Karpas-422 (cell line): ENCODE results near the gene DNAH11. TPM values are rescaled to one million over a fixed set of nuclear protein-coding genes. Genes with fewer than 3 reads are reported as not detected.

ENCODE experiments used
- DNase-seq: peaks from one replicate; pipeline ENCODE4 v3.0.0-alpha.2; 2015
- H2AFZ ChIP-seq: fragments of 200-600 bp; sonication (generic); 2 replicates; pipeline ENCODE4 v1.6.1; 2014; ENCODE audit warnings: antibody characterized with exemption, low read length, mixed read lengths
- H3K27ac ChIP-seq: fragments of 200-600 bp; sonication (generic); 2 replicates; pipeline ENCODE4 v1.5.1; 2014; ENCODE audit warnings: mild to moderate bottlenecking, low read length, moderate library complexity
- H3K27me3 ChIP-seq: fragments of 200-600 bp; sonication (generic); 2 replicates; pipeline ENCODE4 v1.6.1; 2014; ENCODE audit warnings: low read length, mixed read lengths
- H3K36me3 ChIP-seq: fragments of 200-600 bp; sonication (generic); 2 replicates; pipeline ENCODE4 v1.6.1; 2014; ENCODE audit warnings: low read length, mixed read lengths; ENCODE audit not compliant: insufficient read depth
- H3K4me1 ChIP-seq: fragments of 200-600 bp; sonication (generic); 2 replicates; pipeline ENCODE4 v1.6.1; 2014; ENCODE audit warnings: mild to moderate bottlenecking, low read length, mixed read lengths
- H3K4me2 ChIP-seq: fragments of 200-600 bp; sonication (generic); 2 replicates; pipeline ENCODE4 v1.6.1; 2014; ENCODE audit warnings: low read length, low read depth, mild to moderate bottlenecking; ENCODE audit not compliant: poor library complexity, severe bottlenecking
- H3K4me3 ChIP-seq: fragments of 200-600 bp; sonication (generic); 2 replicates; pipeline ENCODE4 v1.5.1; 2014; ENCODE audit warnings: mild to moderate bottlenecking, antibody characterized with exemption, low read length, mixed read lengths
- H3K79me2 ChIP-seq: fragments of 200-600 bp; sonication (generic); 2 replicates; pipeline ENCODE4 v1.6.1; 2014; ENCODE audit warnings: mild to moderate bottlenecking, low read length, mixed read lengths
- H3K9ac ChIP-seq: fragments of 200-600 bp; sonication (generic); 2 replicates; pipeline ENCODE4 v1.6.0; 2014; ENCODE audit warnings: low read length
- H3K9me2 ChIP-seq: fragments of 200-600 bp; sonication (generic), shearing (Covaris generic); replicated peaks from 2 replicates; pipeline ENCODE4 v1.6.0; 2014; ENCODE audit warnings: mild to moderate bottlenecking, low read length, moderate library complexity; ENCODE audit not compliant: insufficient read depth
- H3K9me3 ChIP-seq: fragments of 300-700, 200-600 bp; sonication (generic); 2 replicates; pipeline ENCODE4 v1.6.1; 2014; ENCODE audit warnings: low read length, mixed read lengths
- H4K20me1 ChIP-seq: fragments of 200-600 bp; sonication (generic); 2 replicates; pipeline ENCODE4 v1.6.1; 2014; ENCODE audit warnings: mild to moderate bottlenecking, antibody characterized with exemption, low read length, low read depth; ENCODE audit not compliant: insufficient read depth
- total RNA-seq: library from RNA; depleted of rRNA; stranded (reverse); fragments of >200 nt; shearing (Covaris generic); gene quantifications from 2 replicates; pipeline ENCODE4 v1.2.3, GENCODE V29; 2014; ENCODE audit warnings: low replicate concordance

Gene DNAH11
- total RNA-seq, 1 experiment from 2014 or later: 0.04 TPM

DNA sequence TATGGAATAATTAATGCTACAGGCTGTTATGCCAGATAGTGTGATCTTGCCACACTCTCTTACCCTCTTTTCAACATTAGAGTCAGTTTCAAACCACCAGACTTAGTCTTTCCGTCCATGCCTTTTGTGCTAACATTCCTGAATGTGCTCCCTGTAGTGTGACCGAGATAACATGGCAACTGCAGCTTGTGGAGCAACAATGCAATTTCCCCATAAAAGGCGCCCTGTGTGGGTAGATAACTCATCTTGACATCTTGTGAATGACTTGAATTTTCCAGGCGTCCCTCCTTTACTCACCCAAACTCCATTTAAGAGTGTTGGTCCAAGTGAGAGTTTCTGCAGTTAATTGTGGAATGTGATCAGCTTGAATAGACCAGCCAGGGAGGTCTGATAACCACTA, 99.6 kb downstream of the DNAH11 start:
- H3K4me3 ChIP-seq: no peak overlapping the region
- H4K20me1 ChIP-seq: no peaks in the 10 kb centered on the region
- no peaks in the 10 kb centered on the region for H3K9me3 ChIP-seq
- no peak for DNase-seq
- H3K9ac ChIP-seq: no peak overlapping the region
- H3K79me2 ChIP-seq: no peaks in the 10 kb centered on the region
- no peak overlapping the region for H2AFZ ChIP-seq
- no peaks in the 10 kb centered on the region for H3K4me1 ChIP-seq
- no peak overlapping the region for H3K27ac ChIP-seq
- H3K36me3 ChIP-seq: no peaks in the 10 kb centered on the region
- H3K9me2 ChIP-seq: no peaks in the 10 kb centered on the region
- H3K27me3 ChIP-seq: no peaks in the 10 kb centered on the region
- H3K4me2 ChIP-seq: no peak overlapping the region

DNA sequence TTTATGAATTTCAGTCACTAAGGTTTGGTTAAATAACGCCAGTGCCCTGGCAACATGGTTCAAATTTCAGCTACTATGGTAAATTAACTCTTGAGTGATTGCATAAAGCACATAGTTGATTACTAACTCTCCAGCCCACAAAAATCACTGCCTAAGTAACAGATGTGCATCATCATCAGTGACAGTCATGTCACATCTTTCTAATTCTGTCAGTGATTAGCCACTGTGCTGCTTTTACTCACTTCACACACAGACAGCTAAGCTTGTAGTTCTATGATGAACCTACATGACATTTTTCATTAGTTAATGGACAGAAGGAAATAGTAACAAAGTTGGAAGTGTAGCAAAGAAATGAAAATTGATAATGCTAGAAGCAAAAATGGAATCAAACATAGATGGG, 108.9 kb downstream of the DNAH11 start:
- no peak overlapping the region for H3K4me3 ChIP-seq
- no peak overlapping the region for H3K27ac ChIP-seq
- H3K9me3 ChIP-seq: no peaks in the 10 kb centered on the region
- no peaks in the 10 kb centered on the region for H3K79me2 ChIP-seq
- DNase-seq: no peak
- no peaks in the 10 kb centered on the region for H4K20me1 ChIP-seq
- H3K9ac ChIP-seq: no peak overlapping the region
- H3K27me3 ChIP-seq: no peaks in the 10 kb centered on the region
- H3K4me2 ChIP-seq: no peak overlapping the region
- H3K36me3 ChIP-seq: no peaks in the 10 kb centered on the region
- H3K4me1 ChIP-seq: no peaks in the 10 kb centered on the region
- no peaks in the 10 kb centered on the region for H3K9me2 ChIP-seq
- H2AFZ ChIP-seq: no peak overlapping the region

DNA sequence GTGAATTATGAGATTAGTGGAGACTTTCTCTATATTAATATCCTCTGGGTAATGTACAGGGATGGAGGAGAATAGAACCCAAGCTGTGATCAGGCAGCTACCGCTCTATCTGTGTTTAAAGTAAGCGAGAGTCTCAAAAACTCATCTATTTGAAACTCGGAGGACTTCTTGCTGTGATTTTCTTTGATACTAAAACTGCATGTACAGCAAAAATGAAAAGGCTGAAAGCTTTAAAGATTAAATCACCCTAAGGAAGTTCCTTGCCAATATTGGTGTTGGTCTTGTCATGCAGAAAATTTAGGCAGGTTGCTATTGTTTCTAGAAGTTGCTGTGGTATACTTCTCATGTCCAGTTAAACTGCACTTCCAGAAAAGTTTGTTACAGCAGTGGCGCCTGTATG, 110.8 kb downstream of the DNAH11 start:
- Histone ChIP-seq H3K4me1 (no peaks in the 10 kb centered on the region), H3K36me3 (no peaks in the 10 kb centered on the region), H3K9ac (no peak overlapping the region), H3K27me3 (no peaks in the 10 kb centered on the region), H3K9me2 (no peaks in the 10 kb centered on the region), H3K79me2 (no peaks in the 10 kb centered on the region), H3K4me3 (no peak overlapping the region), H3K4me2 (no peak overlapping the region), H3K27ac (no peak overlapping the region), H3K9me3 (no peaks in the 10 kb centered on the region), H4K20me1 (no peaks in the 10 kb centered on the region), H2AFZ (no peak overlapping the region)
- peak; percentile 32 for DNase-seq

DNA sequence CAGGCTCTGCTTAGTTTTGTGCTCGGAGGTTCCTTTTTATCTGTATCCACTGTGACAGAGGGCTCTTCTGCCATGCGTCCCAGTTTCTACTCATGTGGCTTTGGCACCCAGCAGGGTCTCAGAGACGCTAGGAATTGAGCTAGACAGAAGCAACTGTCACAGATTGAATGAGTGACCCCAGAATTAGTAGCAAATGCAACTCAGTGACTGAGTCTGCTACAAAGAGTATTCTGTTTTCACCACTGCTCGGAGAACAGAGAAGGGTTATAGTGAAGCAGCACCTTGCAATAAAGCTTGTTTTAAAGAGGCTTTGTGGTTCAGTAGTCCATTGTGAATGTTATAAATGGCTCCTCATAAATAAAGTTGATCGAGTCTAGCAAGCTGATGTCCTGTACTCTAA, 113.2 kb downstream of the DNAH11 start:
- H3K4me1 ChIP-seq: no peaks in the 10 kb centered on the region
- no peak overlapping the region for H3K4me2 ChIP-seq
- H3K4me3 ChIP-seq: no peak overlapping the region
- no peaks in the 10 kb centered on the region for H3K9me3 ChIP-seq
- no peaks in the 10 kb centered on the region for H3K27me3 ChIP-seq
- no peak overlapping the region for H3K27ac ChIP-seq
- no peaks in the 10 kb centered on the region for H3K36me3 ChIP-seq
- DNase-seq: no peak
- H3K9me2 ChIP-seq: no peaks in the 10 kb centered on the region
- no peak overlapping the region for H2AFZ ChIP-seq
- H3K79me2 ChIP-seq: no peaks in the 10 kb centered on the region
- H3K9ac ChIP-seq: no peak overlapping the region
- H4K20me1 ChIP-seq: no peaks in the 10 kb centered on the region

DNA sequence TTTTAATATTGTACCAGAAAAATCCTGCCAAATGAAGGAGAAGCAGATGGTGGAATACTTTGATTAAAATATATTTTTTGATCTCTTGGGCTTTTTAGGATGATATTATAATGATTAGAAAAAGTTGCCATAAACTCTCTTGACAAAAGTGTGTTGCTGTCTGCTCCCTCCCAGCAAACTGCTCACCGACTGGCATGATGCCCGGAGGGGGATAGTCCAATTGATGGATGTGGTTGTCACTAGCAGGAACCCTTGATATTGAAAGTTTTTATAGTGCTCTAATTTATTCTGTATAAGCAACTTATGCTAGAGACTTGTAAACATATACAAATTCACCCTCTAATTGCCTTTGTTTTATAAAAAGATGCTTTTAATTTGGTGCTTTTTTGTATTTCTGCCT, 114.0 kb downstream of the DNAH11 start:
- H3K79me2 ChIP-seq: no peaks in the 10 kb centered on the region
- no peak overlapping the region for H2AFZ ChIP-seq
- no peaks in the 10 kb centered on the region for H3K27me3 ChIP-seq
- no peak for DNase-seq
- H3K9me3 ChIP-seq: no peaks in the 10 kb centered on the region
- H3K4me2 ChIP-seq: no peak overlapping the region
- H3K4me1 ChIP-seq: no peaks in the 10 kb centered on the region
- H3K4me3 ChIP-seq: no peak overlapping the region
- no peak overlapping the region for H3K27ac ChIP-seq
- no peak overlapping the region for H3K9ac ChIP-seq
- no peaks in the 10 kb centered on the region for H3K9me2 ChIP-seq
- H3K36me3 ChIP-seq: no peaks in the 10 kb centered on the region
- no peaks in the 10 kb centered on the region for H4K20me1 ChIP-seq

DNA sequence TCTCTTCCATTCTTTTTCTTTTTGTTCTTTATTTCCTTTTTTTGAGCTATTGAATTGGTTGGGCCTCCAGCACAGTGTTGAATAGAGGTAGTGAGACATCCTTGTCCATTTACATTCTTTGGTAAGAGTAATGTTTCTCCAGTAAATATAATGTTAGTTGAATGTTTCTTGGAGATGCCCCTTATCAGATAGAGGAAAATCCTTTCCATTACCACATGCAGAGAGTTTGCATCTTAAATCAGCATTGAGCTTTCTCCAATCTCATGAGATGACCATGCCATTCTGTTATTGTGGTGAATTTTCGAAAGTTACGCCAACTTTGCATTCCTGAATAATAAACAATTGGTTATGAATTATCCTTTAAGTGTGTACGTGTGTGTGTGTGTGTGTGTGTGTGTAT, 127.7 kb downstream of the DNAH11 start:
- Histone ChIP-seq H3K4me1 (no peaks in the 10 kb centered on the region), H3K79me2 (no peaks in the 10 kb centered on the region), H3K27ac (no peak overlapping the region), H3K4me2 (no peak overlapping the region), H3K36me3 (no peaks in the 10 kb centered on the region), H4K20me1 (no peaks in the 10 kb centered on the region), H3K4me3 (no peak overlapping the region), H3K9me2 (no peaks in the 10 kb centered on the region), H3K9ac (no peak overlapping the region), H2AFZ (no peak overlapping the region), H3K27me3 (no peaks in the 10 kb centered on the region), H3K9me3 (no peaks in the 10 kb centered on the region)
- no peak for DNase-seq

DNA sequence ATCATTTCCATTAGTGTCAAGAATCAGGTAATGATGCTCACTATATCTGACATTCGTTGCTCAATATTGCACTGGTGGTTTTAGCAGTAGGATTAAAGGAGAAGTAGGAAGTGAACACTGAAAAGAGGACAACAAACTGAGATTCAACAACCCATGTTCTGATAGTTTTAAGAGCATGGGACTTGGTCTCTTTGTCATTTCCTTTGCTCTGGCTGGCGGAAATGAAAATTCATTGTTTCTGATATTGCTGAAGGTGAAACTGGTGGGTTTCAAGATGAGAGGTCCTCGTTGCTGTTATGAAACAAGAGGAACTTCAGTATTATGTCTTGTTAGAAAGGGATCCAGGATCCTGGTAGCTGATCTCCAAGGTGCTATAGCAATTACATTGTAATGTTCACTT, 129.0 kb downstream of the DNAH11 start:
- Histone ChIP-seq H3K9ac (no peak overlapping the region), H3K4me2 (no peak overlapping the region), H2AFZ (no peak overlapping the region), H3K27me3 (no peaks in the 10 kb centered on the region), H4K20me1 (no peaks in the 10 kb centered on the region), H3K27ac (no peak overlapping the region), H3K9me2 (no peaks in the 10 kb centered on the region), H3K79me2 (no peaks in the 10 kb centered on the region), H3K9me3 (no peaks in the 10 kb centered on the region), H3K36me3 (no peaks in the 10 kb centered on the region), H3K4me3 (no peak overlapping the region), H3K4me1 (no peaks in the 10 kb centered on the region)
- DNase-seq: peak; percentile 26

DNA sequence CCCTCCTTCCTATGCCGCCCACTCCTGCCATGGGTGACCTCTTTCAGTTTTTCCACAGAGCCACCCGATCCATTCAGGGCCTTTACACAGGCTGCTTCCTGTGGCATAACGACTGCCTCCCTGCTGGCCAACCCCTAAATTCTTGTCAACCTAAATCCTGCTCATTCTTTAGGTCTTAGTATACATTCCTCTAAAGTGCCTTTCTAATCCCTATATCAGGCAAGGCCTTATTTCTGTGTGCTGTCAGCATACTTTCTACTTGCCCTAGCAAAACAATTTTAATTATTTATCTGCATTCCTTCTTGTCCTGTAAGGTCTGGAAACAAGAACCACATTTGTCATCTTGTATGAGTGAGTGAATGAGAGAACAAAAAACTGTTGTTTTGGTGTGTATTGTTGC, 132.4 kb downstream of the DNAH11 start:
- no peak overlapping the region for H2AFZ ChIP-seq
- no peak overlapping the region for H3K9ac ChIP-seq
- H3K4me2 ChIP-seq: no peak overlapping the region
- no peak overlapping the region for H3K27ac ChIP-seq
- no peaks in the 10 kb centered on the region for H3K4me1 ChIP-seq
- H3K4me3 ChIP-seq: no peak overlapping the region
- H3K9me3 ChIP-seq: no peaks in the 10 kb centered on the region
- DNase-seq: no peak
- no peaks in the 10 kb centered on the region for H3K79me2 ChIP-seq
- H3K36me3 ChIP-seq: no peaks in the 10 kb centered on the region
- H3K27me3 ChIP-seq: no peaks in the 10 kb centered on the region
- H4K20me1 ChIP-seq: no peaks in the 10 kb centered on the region
- H3K9me2 ChIP-seq: no peaks in the 10 kb centered on the region

DNA sequence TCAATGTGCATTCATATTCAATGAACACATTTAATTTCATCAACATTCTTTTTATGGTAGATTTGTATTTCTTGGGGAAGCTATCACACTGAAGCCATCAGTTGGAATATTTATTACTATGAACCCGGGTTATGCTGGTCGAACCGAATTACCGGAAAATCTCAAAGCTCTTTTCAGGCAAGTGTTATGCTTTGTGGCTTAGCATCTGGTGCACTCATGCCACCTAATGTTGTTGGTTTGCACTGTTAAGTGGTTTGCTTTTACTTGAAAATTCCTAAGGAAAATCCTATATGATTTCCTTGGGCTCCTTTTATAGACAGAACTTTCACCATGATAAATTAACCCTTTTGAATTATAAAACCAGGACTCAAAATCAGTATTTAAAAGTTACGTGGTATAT, 147.9 kb downstream of the DNAH11 start:
- Histone ChIP-seq H2AFZ (no peak overlapping the region), H3K4me1 (no peaks in the 10 kb centered on the region), H3K4me3 (no peak overlapping the region), H3K27ac (no peak overlapping the region), H3K9ac (no peak overlapping the region), H3K36me3 (no peaks in the 10 kb centered on the region), H3K4me2 (no peak overlapping the region), H4K20me1 (no peaks in the 10 kb centered on the region), H3K79me2 (no peaks in the 10 kb centered on the region), H3K9me3 (no peaks in the 10 kb centered on the region), H3K9me2 (no peaks in the 10 kb centered on the region), H3K27me3 (no peaks in the 10 kb centered on the region)
- DNase-seq: no peak
